ENCODE measurements around the gene KCNAB1.
"Not testable (repeated sequence)": the region's sequence is repeated elsewhere in the genome, so short reads cannot be mapped to it uniquely, and the experiment has no call there.

The KCNAB1 gene

DNA sequence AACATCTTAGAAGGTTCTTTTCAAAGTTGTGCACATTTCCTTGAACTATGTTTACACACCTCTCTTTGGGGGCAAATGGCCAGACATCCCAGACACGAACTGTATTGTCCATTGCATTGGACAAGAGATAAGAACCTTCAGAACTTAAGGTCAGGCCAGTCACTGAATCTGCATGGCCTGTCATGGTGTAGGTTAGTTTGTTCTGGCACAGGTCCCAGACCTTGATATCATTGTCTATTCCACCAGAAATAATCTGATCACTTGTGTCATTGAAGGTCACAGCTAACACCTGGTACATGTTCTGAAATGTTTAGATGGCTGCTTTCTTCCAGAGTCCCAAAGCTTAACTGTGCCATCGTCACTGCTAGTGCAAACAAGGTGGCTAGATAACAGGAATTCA is 55.7 kb downstream of the KCNAB1 start:
- DNase-seq (ENCODE audit: low spot score), result no peak

DNA sequence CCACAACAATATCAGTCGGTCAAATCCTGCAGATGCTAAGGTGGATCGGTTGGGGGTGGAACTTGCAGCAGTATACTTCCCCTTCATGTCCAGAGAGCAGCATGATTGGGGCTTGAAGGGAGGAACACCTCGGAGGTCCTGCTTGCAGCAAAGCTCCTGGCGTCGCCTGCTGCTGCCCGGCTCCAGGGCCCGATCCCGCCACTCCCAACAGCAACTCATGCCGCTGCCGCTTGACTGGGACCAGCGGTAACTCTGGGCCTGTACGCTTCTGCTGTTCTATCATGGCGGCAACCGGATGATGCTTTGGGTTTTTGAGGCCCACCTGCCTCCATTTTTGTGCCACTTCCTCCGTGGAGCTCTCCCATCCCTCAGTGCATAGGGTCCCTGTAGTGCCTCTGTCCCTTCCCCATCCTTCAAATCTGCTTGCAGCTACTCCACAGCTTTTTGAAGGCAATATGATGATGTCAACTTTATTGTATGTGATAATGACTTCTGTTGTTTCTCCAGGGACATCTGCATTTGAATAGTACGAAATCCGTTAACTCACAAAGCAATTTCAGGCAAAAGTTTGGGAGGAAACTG is 56.3 kb downstream of the KCNAB1 start:
- no peak for DNase-seq (ENCODE audit: low spot score)

DNA sequence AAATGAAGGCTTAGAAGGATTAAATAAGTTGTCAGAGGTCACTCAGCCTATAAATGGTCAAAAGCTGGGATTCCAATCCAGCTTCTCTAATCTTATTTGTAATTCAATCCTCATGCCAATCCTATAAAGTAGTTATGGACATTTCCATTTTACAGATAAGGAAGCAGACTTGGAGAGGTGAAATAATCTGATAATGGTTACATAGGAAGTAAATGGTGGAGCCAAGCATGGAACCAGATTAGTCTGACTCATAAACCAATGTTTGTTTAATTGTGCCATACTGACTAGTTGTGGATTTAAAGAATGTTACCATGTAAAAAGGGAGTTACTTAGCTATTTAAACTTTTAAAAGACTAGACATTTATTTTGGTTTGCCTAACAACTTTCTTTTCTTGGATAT is 59.7 kb downstream of the KCNAB1 start:
- DNase-seq (ENCODE audit: low spot score), result no peak

DNA sequence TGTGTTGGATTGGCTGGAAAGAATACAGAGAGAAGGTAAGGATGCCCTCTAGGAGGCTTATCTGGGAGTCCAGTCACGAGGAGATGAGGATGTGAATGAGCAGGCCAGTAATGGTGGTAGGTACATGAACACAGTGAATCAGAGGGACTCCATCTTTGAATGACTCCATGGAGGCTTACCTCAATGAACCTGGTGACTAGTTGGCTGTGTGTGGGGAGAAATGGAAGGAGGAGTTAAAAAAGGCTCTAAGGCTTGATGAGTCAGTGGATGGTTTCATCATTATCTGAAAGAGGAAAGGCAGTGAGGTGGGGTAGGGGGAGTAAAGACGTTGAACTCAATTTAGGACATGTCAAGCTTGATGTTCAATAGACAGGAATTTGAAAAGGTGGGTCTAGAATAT is 61.1 kb downstream of the KCNAB1 start:
- peak; percentile 67 for DNase-seq (ENCODE audit: low spot score)

DNA sequence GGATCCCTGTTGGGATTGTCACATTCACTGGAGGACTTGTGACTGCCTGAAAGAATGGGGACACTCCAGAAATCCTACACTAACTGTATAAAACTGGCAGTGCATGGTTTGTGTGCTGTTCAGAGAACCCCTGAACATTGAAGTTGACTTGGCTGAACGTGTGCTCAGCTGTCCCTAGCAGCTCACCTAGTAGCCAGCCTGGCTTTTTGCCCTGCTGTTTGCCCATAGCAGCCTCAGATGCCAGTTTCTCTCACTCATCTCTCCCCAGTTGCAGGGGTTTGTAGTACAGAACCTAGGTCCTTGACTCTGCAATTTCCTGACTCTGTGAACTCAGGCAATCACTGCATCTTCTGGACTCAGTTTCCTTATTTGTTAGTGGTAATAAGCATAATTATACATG is 63.0 kb downstream of the KCNAB1 start:
- DNase-seq (ENCODE audit: low spot score), result no peak

DNA sequence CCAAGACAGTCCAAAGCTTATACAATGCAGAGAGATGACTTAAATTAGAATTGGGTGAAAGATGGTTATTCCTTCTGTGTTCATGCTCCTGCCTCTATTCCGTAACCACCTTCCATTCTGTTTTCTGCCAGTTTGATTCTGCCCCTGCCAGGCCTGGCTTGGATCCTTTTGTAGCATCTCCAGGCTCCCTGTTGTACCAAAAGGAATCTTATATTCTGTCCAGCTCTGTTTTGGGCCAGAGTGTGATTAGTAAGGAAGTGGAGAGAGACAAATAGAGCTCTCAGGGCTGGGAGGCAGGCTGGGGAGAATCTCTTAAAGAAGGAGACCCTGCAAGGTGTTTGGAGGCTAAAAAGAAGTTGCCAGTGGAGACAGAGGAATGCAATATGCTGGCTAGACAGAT is 63.8 kb downstream of the KCNAB1 start:
- DNase-seq (ENCODE audit: low spot score), result no peak

DNA sequence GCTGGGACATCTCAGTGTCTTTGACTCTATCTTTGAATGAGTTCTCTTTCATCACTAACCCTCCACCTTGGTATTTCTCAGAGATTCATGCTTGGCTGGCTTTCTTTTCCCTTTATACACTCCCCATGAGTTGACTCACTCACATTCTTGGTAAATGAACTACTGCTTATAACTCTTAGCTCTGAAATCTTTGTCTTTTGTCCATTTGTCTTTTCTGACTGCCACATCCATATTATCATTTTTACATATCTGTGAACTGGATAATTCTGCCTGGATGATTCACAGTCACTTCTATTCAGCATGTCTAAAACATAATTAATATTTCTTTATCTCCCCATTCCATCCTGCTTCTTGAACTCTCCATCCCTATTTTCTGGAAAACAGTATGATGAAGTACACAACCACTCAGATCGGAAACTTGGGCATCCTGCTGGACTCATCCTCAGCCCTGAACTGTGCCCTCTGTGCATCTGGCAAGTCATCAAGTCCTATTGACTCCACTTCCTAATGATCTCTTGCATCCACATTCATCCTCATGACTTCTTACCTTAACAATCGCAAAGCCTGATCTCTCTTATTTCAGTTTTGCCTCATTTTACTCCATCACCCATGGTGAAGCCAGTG is 66.9 kb downstream of the KCNAB1 start:
- no peak for DNase-seq (ENCODE audit: low spot score)

DNA sequence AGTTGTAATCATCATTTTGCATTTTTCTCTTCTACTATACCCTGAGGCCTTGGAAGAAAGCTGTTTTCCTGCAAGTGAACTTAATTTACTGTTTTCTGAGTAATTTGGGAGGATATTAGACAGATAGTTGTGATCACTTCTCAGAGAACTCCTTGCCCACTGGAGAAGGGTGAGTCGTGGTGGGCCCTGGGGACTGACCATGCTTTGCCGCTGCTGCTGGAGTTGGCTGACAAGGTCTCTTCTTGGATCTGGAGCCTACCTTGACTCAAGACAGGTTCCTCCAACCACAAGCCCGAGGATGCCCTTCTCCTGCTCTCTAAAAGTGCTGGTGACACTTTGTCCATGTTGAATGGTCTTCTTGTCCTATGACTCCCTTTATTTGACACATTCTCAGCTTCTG is 68.4 kb downstream of the KCNAB1 start:
- DNase-seq (ENCODE audit: low spot score), result no peak

DNA sequence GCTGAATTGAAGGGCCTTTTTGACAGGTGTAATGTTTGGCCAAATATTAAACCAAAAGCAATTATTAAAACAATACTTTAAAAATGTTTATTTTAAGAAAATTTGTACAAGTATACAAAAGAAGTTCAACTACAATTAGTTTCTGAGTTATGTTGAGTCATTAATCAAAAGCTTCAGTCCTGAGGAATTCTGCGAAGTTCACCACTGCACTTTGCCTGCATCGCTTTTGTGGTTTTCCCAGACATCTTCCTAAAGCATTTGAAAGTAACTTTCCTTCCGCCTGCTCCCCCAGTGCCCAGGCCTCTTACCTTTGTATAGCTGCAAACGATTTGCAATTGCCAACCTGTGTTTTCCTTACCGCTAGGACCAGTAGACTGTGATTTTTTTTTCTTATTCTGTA is 69.5 kb downstream of the KCNAB1 start:
- DNase-seq (ENCODE audit: low spot score), result no peak

DNA sequence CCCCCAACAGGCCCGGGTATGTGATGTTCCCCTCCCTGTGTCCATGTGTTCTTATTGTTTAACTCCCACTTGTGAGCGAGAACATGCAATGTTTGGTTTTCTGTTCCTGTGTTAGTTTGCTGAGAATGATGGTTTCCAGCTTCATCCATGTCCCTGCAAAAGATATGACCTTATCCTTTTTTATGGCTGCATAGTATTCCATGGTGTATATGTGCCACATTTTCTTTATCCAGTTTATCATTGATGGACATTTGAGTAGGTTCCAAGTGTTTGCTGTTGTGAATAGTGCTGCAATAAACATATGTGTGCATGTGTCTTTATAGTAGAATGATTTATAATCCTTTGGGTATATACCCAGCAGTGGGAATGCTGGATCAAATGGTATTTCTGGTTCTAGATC is 74.6 kb downstream of the KCNAB1 start:
- DNase-seq (ENCODE audit: low spot score), result not testable (repeated sequence)

DNA sequence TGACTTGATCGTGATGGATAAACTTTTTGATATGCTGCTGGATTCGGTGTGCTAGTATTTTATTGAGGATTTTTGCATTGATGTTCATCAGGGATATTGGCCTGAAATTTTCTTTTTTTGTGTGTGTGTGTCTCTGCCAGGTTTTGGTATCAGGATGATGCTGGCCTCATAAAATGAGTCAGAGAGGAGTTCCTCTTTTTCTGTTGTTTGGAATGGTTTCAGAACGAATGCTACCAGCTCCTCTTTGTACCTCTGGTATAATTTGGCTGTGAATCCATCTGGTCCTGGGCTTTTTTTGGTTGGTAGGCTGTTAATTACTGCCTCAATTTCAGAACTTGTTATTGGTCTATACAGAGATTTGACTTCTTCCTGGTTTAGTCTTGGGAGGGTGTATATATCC is 76.8 kb downstream of the KCNAB1 start:
- not testable (repeated sequence) for DNase-seq (ENCODE audit: low spot score)

DNA sequence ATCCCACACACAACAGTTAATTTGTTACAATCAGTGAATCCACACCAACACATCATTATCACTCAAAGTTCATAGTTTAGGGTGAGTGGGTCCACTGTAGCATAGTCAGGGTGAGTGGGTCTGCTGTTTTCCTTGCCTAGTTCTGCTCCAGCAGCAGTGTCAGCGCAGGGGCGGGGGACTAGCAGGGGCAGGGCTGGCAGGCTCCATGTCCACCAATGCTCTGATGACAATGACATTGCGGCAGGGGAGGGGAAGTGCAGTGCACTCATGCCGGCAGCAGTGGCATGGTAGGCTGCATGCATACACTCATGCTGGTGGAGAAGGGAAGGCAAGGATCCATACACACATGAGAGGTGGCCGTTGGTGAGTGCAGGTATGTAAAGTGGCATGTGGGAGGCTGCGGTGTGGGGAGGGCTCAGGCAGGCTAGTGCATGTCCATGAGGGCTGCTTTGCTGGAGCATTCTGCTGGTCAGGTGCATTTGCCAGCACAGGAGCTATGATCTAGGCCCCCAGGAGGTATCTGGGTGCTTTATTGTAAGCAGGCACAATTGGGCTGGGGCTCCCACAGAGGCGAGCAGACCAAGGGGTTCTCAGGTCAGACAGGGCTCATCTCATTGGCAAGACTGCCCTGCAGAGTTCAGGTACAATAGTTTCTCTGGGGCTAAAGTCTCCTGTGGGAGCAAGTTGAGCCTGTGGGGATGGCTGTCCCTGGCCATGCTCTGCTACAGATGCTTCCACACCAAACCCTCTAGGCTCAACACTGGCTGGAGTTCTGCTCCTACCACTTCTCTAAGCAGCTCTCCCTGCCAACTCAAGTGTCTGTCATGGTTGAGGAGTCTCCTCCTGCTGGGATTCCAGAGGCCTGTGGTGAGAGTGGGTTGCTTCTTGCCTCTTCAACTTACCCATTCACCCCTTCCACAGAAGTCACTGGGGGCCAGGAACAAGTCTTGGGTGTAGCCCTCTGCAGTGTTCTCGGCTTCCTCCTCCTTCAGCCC is 81.3 kb downstream of the KCNAB1 start:
- no peak for DNase-seq (ENCODE audit: low spot score)

DNA sequence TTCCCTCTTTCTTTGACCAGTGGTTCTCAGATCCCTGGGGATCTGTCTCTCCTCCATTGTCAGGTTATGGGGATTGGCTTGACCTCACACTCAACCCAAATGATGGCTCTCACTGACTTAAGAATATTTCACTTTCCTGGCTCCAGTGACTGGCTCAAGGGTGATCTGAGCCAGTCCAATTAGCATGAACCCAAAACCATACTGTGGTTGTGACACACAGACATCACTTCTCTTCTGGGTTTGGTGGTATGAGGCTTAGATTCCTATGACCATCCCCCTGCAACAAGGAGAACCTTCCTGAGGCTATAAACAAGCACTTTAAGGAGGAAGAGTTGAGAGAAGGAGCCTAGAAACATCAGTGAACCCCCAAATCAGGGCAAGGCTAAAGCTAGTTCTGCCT is 85.8 kb downstream of the KCNAB1 start:
- DNase-seq (ENCODE audit: low spot score), result no peak

DNA sequence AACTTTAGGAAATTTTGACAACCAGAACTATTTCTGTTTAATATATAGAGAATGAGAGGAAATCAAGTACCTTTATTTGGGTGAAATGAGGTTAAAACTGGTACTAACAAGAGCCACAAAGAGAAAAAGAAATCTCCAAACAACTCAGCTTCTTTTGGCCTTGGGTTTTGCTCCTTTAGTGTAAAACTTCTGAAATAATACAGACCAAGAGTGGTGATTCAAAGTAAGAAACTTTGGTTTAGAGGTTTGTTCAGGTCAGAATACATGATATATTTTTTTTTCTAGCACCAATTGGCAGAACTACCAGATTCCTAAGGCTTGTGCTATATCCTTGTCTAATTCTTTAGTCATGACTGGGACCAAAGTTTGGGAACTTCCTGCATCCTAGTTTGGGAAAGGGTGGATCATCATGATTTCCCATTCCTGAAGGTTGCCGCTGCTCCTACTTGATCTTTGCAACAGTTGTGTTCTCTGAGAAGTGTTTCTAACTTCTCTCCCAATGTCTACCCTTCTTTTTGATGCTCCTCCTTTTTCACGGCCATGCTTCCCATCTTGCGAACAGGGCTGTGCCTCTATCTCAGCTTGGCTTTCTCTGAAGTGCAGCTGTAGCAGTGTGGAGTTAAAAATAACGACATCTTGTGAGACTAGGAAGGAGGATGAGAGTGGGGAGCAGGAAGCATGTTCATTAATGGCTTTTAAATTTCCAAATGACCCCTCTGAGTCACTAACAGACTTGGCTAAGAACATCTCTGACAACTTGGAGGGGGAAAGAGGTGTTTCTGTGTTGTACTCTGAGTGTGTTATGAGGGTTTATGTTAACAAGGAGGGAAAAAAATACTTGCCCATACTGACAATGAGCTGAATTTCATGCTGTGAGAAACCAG is 87.7 kb downstream of the KCNAB1 start:
- DNase-seq (ENCODE audit: low spot score), result no peak

DNA sequence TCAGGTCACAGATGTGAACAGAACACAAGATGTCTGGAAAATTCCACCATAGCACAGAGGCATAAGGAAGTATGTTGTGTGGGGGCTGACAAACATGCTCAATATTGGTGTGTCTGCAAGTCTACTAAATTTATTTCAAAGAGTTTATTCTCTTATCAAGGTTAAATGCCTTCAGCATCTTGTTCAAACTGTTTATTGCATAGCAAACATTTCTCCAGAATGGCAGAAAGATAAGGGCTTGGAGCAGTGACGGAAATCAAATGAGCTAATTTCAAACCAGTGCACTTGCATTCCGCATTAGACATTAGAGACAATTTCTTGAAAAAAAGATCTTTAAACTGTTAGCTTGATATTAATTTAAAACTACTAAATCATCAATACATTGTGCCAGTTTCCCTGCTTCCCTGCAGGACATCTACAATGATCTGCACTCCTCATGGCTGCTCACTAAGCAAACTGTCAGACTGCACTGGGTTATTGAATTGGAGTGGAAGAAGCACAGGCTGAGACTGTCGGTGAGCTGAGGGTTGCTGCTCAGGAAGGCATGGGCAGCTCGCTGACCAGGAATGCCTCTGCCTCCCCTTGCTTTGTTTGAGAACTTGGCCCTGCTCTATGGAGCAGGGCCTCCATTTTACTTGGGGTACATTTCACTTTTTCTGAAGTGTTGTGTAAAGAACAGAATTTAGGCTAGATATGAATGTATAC is 89.4 kb downstream of the KCNAB1 start:
- no peak for DNase-seq (ENCODE audit: low spot score)

DNA sequence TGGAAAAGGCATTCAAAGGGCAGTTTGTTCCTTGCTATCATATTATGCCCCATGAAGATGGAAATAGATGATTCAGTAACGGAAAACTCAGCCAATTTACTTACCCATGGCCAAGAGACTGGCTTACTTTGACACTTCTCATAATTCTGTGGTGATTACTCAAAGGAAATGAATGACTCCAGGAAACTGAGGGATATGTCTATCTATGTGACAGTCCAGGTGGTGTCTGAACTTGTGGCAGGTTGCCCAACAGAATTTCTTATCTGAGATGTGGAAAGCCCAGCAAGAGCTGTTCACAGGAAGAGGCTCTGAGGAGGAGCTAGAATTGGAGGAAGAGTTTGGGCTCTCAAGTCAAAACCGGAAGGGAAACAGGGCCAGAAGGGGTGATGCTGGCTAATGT is 91.2 kb downstream of the KCNAB1 start:
- DNase-seq (ENCODE audit: low spot score), result no peak

DNA sequence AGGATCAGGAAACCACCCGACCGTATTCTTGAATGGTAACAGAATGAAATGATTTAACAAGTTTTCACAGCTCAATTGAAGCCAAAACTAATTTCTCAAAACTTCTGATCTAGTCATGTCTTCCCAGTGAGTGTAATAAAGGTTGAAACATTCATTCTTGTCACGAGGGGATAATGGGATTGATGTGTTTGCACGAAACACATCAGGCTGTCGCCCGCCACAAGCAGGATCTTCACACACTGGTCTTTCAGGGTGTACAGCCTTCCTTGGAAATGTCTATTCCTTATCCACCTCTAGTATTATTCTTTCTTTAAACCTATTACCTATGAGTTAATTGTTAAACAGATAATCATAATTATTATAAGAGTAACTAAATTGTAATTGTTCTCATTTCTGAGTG is 94.3 kb downstream of the KCNAB1 start:
- DNase-seq (ENCODE audit: low spot score), result no peak

DNA sequence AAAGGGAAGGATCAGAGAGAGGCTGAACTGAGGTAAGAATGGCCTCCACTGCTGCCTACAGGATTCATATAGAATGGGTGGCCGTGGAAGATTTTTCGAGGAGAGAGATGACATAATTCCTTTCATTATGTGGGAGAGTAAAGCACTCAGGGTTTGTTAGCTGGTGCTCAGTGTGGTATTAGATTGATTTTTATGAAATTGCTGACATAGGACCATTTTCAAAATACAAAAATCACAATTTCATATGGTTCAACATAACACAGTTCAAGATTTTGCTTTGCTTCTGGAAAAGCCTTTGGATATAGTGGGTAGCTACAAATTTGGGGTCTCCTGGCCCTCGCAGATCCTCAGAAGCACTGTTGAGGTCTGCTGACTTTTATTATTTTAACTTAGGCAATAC is 95.4 kb downstream of the KCNAB1 start:
- DNase-seq (ENCODE audit: low spot score), result no peak

DNA sequence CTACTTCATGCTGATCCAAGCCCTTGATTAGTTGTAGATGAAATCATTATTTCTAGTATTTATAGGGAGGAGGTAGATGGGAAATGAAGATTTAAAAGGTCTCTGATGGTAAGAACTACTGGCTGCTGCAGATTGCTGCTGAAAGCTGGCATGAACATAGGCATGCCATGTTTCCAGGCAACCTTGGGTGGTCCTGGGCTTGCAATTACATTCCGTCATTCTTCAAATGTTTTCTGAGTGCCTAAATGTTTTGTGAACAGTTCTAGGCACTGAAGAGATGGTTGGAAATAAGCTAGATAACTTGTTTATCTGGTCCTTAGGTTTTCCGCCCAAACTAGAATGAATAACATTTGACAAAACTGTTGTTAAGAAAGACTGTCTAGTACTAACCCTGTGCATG is 95.8 kb downstream of the KCNAB1 start:
- DNase-seq (ENCODE audit: low spot score), result no peak

DNA sequence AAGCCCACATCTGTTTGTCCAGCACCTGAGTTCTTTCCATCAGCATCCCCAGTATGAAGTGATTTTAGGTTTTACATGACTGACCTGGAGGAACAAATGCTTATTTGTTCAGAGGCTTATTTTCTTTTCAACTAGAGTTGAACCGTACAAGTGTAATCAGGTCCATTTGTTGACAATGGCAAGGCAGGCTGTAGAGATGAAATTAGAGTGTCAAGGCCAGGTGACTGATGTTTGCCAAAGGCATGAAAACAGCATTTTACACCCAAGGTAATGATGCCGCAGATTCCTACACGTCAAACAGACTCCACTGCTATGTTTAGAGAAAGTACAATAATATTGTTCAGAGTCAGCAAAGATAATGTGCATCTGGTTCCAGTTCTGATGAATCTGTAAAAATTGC is 96.5 kb downstream of the KCNAB1 start:
- no peak for DNase-seq (ENCODE audit: low spot score)

DNA sequence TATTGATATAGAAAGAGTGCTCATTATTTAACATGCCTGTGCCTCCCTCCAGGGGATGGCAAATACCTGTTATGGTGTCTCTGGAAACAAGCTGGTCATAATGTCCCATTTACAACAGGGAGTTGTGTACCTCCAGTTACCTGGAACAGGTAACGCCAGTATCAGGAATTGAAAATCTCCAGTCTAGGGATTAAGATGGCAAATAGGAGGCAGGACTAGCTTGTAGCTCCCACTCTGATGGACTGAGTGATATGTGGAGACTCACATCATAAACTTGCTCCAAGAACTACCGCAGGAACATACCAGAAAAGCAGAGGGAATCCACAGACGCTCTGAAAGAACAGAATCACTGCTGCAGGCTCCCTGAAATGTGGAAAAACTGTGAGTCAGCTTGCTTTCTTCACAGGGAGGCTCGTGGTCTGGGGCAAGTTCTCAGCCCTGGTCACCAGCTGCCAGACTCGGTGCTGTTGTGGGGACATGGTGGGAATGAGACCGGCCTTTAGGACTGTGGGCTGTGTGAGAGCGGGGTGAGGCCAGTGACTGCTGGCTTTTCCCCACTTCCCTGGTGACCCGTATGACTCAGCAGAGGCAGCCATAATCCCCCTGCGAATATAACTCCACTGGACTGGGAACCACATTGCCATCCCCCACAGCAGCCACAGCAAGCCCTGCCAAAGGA is 97.4 kb downstream of the KCNAB1 start:
- no peak for DNase-seq (ENCODE audit: low spot score)
